ENCODE results near the gene SMURF2.
"Not testable (repeated sequence)": the region's sequence is repeated elsewhere in the genome, so short reads cannot be mapped to it uniquely, and the experiment has no call there.

The SMURF2 gene

GRCh38 chr17:64585146-64585545, 77.0 kb downstream of the SMURF2 start:
- DNase-seq, result no peak

- no peak for DNase-seq
Measured at GRCh38 chr17:64583038-64583437, 79.1 kb downstream of the SMURF2 start.

GRCh38 chr17:64580384-64581315, 81.5 kb downstream of the SMURF2 start:
- no peak for DNase-seq

GRCh38 chr17:64579917-64580316, 82.2 kb downstream of the SMURF2 start:
- no peak for DNase-seq

- not testable (repeated sequence) for DNase-seq
Measured at GRCh38 chr17:64577025-64577424, 85.1 kb downstream of the SMURF2 start.

GRCh38 chr17:64575431-64575830, 86.7 kb downstream of the SMURF2 start:
- no peak for DNase-seq

GRCh38 chr17:64574646-64575045, 87.5 kb downstream of the SMURF2 start:
- DNase-seq, result no peak

GRCh38 chr17:64573214-64573613, 88.9 kb downstream of the SMURF2 start:
- DNase-seq, result no peak

GRCh38 chr17:64572682-64573154, 89.4 kb downstream of the SMURF2 start:
- DNase-seq, result no peak

- no peak for DNase-seq
Measured at GRCh38 chr17:64571746-64572145, 90.4 kb downstream of the SMURF2 start.

- DNase-seq, result no peak
Measured at GRCh38 chr17:64565563-64565962, 96.5 kb downstream of the SMURF2 start.

GRCh38 chr17:64564098-64564497, 98.0 kb downstream of the SMURF2 start:
- no peak for DNase-seq

- DNase-seq, result no peak
Measured at GRCh38 chr17:64555281-64555680, 106.8 kb downstream of the SMURF2 start.

- no peak for DNase-seq
Measured at GRCh38 chr17:64554028-64554637, 108.0 kb downstream of the SMURF2 start.

GRCh38 chr17:64551461-64551860, 110.6 kb downstream of the SMURF2 start:
- no peak for DNase-seq

- no peak for DNase-seq
Measured at GRCh38 chr17:64547319-64547718, 114.8 kb downstream of the SMURF2 start.

- no peak for DNase-seq
Measured at GRCh38 chr17:64546716-64547115, 115.4 kb downstream of the SMURF2 start.

- DNase-seq, result no peak
Measured at GRCh38 chr17:64544742-64545141, 117.4 kb downstream of the SMURF2 start.

GRCh38 chr17:64540118-64540776, 121.9 kb downstream of the SMURF2 start:
- no peak for DNase-seq

GRCh38 chr17:64538508-64539130, 123.5 kb downstream of the SMURF2 start:
- DNase-seq, result no peak

GRCh38 chr17:64537488-64537887, 124.6 kb downstream of the SMURF2 start:
- DNase-seq, result no peak

GRCh38 chr17:64536913-64537312, 125.2 kb downstream of the SMURF2 start:
- no peak for DNase-seq

- no peak for DNase-seq
Measured at GRCh38 chr17:64535357-64535756, 126.8 kb downstream of the SMURF2 start.
